ENCODE data around the gene KRTAP5-6. TPM values are rescaled to one million over a fixed set of nuclear protein-coding genes. Genes with fewer than 3 reads are reported as not detected.

The KRTAP5-6 gene
- total RNA-seq, 1 donor = not detected

GRCh38 chr11:1671658-1672057 lies 25.3 kb upstream of the KRTAP5-6 start:
- TF ChIP-seq CTCF (IDR thresholded peaks at IDR 0.05; ENCODE audit: insufficient read depth, low read length) = no peak
- H3K4me3 ChIP-seq (ENCODE audit: low read depth, low read length) = no peak overlapping the region
- no peak for DNase-seq (ENCODE audit: low read depth)

- H3K4me3 ChIP-seq (ENCODE audit: low read depth, low read length) = no peak overlapping the region
- TF ChIP-seq CTCF (IDR thresholded peaks at IDR 0.05; ENCODE audit: insufficient read depth, low read length) = no peak
- DNase-seq (ENCODE audit: low read depth) = no peak
These were observed 24.2 kb upstream of the KRTAP5-6 start for GRCh38 chr11:1672613-1673350.

- no peak for DNase-seq (ENCODE audit: low read depth)
- no peak overlapping the region for H3K4me3 ChIP-seq (ENCODE audit: low read depth, low read length)
- no peak for TF ChIP-seq CTCF (IDR thresholded peaks at IDR 0.05; ENCODE audit: insufficient read depth, low read length)
These were observed 23.4 kb upstream of the KRTAP5-6 start for GRCh38 chr11:1673446-1674172.

- TF ChIP-seq CTCF (IDR thresholded peaks at IDR 0.05; ENCODE audit: insufficient read depth, low read length) = no peak
- DNase-seq (ENCODE audit: low read depth) = no peak
- no peak overlapping the region for H3K4me3 ChIP-seq (ENCODE audit: low read depth, low read length)
These were observed 22.5 kb upstream of the KRTAP5-6 start for GRCh38 chr11:1674173-1675131.

- no peak for DNase-seq (ENCODE audit: low read depth)
- no peak for TF ChIP-seq CTCF (IDR thresholded peaks at IDR 0.05; ENCODE audit: insufficient read depth, low read length)
- H3K4me3 ChIP-seq (ENCODE audit: low read depth, low read length) = no peak overlapping the region
These were observed 21.3 kb upstream of the KRTAP5-6 start for GRCh38 chr11:1675536-1676228.

GRCh38 chr11:1676229-1676740 lies 20.7 kb upstream of the KRTAP5-6 start:
- TF ChIP-seq CTCF (IDR thresholded peaks at IDR 0.05; ENCODE audit: insufficient read depth, low read length) = no peak
- H3K4me3 ChIP-seq (ENCODE audit: low read depth, low read length) = no peak overlapping the region
- DNase-seq (ENCODE audit: low read depth) = no peak

All from fibroblast of the aortic adventitia (primary cell).